Hepatocyte (in vitro differentiated cells): ENCODE measurements around the gene ADIRF.
"Not testable (repeated sequence)": the region's sequence is repeated elsewhere in the genome, so short reads cannot be mapped to it uniquely, and the experiment has no call there.

Experiments
- CTCF ChIP-seq: fragments of 200-600 bp; sonication (generic); IDR thresholded peaks from 2 replicates; pipeline ENCODE4 v1.5.1; 2016; ENCODE audit warnings: antibody characterized with exemption, mild to moderate bottlenecking; ENCODE audit not compliant: poor library complexity
- EZH2 ChIP-seq: fragments of 200-600 bp; sonication (generic); IDR thresholded peaks from 2 replicates; pipeline ENCODE4 v1.6.1; 2016; ENCODE audit warnings: antibody characterized with exemption, mild to moderate bottlenecking, borderline replicate concordance

- TF ChIP-seq CTCF, EZH2: not testable (repeated sequence)
Observed at GRCh38 chr10:87014986-87015716, 46.9 kb downstream of the ADIRF start.
